WTC11 (cell line): Measurements from ENCODE around the gene TBC1D14.

Experiments used
- CTCF ChIP-seq: fragments of 200-600 bp; IDR thresholded peaks from 2 replicates; pipeline ENCODE4 v1.8.0; 2022; ENCODE audit warnings: antibody characterized with exemption
- JUN ChIP-seq: sonication (generic); formaldehyde crosslinking; IDR thresholded peaks from 2 replicates; pipeline ENCODE4 v1.8.0; 2023; ENCODE audit warnings: mild to moderate bottlenecking, missing genetic modification reagents

- TF ChIP-seq CTCF (no peak), JUN (CRISPR knock-in tag) (no peak)
These were observed 114.3 kb downstream of the TBC1D14 start for GRCh38 chr4:7023901-7024300.
